Frontal cortex (tissue), 4 donors: ENCODE measurements around the gene SCUBE3. TPM values are rescaled to one million over a fixed set of nuclear protein-coding genes. Genes with fewer than 3 reads are reported as not detected.
A peak's percentile ranks its signal among the peaks of the same experiment; 100 is the strongest.

Experiments used
- DNase-seq, 2 donors: peaks; one replicate each; pipeline ENCODE4 v3.0.0; 2012; ENCODE audit warnings: low spot score in 2 of 2
- FAIRE-seq: peaks from 2 replicates; lab custom pipeline; 2012; peaks lifted over from hg19 to GRCh38; lab: Jason Lieb, UNC
- total RNA-seq: library from RNA; depleted of rRNA; stranded (reverse); fragments of >200 nt; gene quantifications from one replicate; pipeline ENCODE4 v1.2.3, GENCODE V29; 2014
- donor health status: control.
- donor health status: control.
- donor health status: control.

SCUBE3 gene
- total RNA-seq, 1 donor from 2014 or later = 1.6 TPM

DNA sequence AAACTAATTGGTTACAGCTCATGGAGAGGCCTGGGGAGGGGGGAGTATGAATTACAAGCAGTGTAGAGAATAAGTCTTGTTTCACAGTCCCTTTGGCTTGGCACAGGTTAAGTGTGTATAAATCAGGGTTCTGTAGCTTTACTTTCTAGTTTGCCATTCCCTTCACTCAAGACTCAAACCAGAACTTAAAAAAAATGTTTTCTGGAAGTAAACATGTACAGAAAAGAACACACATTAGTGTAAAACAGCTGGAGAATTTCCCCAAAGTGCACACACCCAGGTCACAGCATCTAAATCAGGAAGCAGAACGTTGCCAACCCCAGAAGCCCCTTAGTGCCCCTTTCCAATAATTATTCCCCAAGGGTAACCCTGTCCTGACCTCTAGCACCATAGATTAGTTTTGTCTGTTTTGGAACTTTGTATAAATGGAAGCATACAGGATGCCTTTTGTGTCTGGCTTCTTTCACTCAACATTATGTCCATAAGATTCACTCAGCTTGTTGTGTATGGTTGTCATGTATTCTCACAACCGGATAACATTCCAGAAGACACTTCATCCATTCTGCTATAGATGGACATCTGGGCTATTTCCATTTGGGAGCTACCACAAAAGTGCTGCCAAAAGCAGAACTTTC lies 33.7 kb upstream of the SCUBE3 start:
- DNase-seq (no peak), FAIRE-seq (no peak)

DNA sequence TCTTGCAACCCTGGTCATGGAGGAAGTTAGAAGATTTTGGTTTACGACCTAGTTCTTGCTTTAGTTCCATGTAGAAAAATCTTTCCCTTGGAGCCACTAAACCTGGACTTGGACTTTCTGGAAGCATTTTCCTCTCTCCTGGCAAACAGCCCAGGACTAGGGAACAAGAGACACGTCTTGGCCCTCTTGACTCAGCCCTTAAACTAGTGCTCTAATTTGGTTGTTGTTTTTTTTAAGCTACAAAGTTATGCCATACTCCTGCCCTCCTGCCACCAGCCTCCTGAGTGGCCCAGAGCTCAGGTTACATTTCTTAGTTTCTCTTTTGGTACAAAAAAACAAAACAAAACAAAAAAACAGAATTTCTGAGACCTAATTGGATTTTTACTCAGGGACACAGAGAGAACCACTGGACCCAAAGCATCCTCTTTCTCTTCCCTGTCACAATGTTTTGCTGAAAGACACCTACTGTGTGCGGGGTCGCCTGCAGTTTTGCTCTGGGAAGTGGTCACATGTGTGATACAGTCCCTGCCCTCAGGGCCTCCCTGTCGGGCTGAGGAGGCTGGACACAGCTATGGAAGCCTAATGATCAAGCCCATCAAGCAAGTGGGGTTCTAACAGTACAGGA lies 32.3 kb upstream of the SCUBE3 start:
- FAIRE-seq = no peak

DNA sequence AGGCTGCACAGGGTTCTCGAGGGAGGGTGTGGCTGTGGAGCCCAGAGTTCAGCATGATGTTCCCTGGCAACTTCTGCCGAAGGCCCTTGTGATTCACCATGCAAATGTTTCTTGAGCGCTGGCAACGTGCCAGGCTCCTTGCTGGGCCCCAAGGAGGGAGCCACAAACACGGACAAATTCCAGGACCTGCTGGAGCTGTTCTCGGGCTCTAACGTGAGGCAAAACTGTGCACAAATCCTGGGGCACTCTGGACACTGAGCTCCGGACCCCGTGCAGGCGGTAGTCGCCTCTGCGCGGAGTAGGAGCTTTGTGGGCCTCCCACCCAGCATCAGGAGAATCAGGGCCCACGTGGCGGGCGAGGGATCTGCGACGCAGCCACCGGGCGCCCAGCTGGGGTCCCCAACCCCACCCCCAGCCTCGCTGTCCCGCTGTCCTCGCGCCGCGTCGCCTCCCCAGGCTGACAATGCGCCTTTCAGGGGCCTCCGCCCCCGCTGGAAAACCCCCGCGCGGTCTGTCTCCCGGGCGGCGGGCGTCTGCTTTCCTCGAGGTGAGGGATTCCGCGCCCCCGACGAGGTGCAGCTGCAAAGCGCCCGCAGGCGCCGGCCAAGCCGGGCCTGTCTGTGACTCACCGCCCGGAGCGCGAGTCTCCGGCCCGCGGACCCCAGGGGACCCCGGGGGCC lies 31.7 kb upstream of the SCUBE3 start:
- DNase-seq = peak; percentile 36 to 39
- no peak for FAIRE-seq

More for the DNA sequence above, 32.3 kb upstream of the SCUBE3 start:
- peak in 1 of 2 donors; percentile 23 for DNase-seq

DNA sequence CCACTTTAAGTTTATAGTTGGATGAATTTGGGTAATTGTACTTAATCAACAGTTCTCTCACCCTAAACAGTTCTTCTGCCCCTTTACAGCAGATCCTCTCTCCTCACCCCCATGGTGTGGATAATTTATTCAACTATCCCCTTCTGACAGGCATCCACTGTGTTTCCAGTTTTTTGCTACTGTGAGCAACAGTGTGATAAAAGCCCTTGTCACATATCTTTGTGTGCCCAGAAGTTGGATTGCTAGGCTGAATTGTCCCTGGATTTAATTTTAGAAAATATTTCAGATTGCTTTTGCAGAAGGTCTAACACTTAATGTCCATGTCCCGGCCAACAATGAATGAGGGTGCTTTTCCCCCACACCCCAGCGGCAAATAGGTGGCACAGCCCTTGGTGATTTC lies 30.5 kb upstream of the SCUBE3 start:
- FAIRE-seq (no peak), DNase-seq (no peak)

DNA sequence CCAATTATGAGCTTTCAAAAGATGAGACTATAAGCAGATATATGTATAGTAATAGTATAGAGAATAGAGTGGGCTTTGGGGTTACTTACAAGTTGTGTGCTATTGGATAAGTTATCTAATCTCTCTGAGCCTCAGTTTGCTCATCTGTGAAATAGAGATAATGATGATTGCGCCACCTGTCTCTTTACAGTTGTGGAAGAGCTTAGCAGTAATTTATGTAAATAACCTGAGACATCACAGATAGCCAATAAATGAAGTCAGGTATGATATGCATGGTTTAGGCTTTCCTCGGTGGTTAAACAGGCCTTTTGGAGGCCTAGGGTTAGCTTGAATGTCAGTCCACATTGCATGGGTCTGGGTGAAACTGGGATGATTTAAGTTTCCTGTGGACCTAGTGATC lies 29.8 kb upstream of the SCUBE3 start:
- FAIRE-seq = no peak
- no peak for DNase-seq

DNA sequence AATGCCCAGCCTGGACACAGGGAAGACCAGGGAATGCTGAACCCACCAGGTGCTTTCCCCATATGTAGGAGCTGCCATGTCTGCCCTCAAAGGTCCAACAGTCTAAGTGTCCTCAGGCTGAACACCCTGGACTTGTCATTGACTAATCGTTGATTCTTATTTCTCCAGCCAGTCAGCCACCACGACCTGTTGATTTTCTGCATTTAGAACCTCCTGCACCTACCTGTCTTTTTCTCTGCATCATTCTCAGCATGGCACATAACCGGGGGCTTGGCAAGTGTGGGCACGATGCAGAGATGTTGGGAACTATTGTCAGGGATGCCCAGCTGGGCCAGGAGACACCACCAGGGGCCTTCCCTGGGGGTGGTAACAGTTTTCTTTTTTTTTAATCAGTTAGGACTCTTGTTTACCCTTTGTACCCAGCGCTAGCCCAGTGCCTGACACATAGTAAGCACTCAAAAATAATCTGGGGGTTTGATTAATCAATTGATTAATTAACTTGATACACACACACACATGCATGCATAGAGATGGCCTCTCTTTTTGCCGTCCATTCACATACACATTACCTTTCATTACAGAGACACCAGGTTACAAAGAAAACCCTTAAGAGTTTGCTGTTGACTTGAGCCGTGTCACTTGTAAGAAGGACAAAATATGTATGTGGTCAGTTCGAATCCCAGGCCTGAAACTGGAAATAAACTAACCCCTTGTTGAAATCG lies 29.0 kb upstream of the SCUBE3 start:
- DNase-seq (no peak), FAIRE-seq (no peak)

DNA sequence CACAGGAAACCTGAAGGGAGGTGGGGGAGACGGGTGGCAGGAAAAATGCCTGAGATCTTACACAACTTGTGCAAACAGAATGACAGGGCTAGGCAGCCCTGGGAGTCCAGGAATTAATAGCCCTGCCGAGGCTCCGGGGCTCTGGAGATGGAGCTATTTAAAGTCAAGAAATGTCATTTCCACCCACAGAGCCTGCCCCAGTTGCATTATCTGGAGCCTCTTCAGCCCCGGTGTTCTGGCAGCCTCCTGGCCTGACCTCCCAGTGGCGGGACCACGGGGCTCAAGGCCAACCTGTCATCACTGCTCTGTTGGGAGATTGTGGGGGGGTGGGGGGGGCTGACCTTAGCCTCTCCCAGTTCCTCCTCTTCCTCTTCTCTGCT lies 28.5 kb upstream of the SCUBE3 start:
- FAIRE-seq (no peak), DNase-seq (no peak)

DNA sequence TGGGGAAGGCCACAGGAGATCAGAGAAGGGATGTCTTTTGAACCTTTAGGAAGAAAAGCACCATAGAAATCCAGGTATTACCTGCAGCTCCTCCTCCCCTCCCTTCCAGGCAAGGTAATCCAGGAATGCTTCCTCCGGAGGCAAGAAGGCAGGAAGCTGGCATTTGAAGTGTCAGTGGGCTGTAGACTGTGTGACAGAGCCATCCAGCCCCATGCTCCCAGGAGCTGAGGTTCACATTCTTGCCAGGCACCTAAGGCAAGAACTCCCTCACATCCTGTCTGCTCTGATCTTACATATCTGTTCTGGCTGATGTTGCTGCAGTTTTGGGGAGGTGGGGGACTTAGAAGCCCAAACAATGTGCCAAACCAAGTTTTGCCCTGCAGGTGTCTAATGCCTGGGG lies 27.8 kb upstream of the SCUBE3 start:
- no peak for FAIRE-seq
- no peak for DNase-seq

DNA sequence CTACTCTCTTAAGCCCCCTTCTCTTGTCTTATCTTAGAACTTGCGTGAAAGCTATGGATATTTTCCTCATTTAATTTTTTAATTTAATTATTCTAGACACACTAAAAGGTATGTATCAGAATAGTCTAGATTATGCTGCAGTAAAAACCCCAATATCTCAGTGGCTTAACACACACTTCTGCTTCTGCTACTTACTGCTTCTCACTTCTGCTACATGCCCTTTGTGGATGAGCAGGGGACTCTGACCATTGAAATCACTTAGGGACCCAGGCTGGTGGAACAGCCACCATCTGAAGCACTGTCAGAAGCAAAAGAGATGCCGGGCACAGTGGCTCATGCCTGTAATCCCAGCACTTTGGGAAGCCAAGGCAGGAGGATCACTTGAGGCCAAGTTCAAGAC lies 27.2 kb upstream of the SCUBE3 start:
- FAIRE-seq (no peak), DNase-seq (no peak)

DNA sequence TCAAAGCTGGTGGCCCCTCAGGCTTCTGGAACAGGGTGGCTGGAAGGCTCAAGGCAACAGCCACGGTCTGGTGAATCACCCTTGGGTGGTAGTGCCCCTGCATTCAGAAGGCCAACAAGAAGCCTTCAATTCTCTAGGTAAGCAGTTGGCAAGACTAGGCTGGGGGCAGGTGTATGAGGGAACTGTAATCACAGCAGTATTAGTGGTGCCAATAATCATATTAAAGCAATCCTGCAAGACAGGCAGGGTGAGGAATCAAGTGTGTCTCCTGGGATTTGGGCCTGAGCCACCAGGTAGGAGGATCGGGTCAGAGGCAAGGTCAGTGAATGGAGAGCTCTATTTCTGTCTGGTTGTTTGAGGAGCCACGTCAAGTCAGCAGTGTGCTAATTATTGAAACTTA lies 24.9 kb upstream of the SCUBE3 start:
- no peak for DNase-seq
- no peak for FAIRE-seq

DNA sequence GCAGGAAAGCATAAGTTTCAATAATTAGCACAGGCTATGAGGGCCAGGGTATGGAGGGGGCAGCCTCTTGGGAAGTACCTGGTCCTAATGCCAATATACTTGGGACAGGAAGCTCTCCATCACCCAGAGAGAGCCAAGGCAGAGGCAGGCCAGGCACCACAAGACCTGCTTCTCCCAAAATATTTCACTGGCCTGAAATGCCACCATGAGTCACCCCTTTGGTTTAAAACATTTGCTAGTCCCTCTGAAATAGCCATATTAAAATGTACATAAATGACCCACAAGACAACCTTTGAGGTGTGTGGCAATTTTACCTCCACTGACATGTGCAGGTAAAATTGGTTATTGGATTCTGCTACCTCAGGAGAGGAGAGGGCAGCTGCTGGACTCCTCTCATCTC lies 23.4 kb upstream of the SCUBE3 start:
- DNase-seq (no peak), FAIRE-seq (no peak)

DNA sequence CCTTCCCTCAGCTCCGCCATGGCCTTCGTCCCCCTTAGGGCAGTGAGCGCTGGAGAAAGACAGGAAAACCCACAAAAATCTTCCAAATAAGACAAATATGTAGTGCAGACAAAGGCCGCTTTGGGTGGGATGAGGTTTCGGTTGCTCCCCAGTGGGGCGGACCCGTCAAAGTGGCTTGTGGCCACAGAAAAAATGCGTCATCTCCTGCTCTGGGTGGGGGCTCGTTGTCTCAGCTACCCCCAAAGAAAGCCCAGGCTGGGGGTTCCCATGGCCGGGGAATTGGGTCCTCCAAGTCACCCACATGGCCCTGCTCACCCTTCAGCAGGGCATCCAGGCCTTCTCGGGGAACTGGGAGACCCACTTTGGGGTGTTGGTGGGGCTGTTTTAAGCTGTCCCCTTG lies 21.9 kb upstream of the SCUBE3 start:
- no peak for DNase-seq
- no peak for FAIRE-seq

DNA sequence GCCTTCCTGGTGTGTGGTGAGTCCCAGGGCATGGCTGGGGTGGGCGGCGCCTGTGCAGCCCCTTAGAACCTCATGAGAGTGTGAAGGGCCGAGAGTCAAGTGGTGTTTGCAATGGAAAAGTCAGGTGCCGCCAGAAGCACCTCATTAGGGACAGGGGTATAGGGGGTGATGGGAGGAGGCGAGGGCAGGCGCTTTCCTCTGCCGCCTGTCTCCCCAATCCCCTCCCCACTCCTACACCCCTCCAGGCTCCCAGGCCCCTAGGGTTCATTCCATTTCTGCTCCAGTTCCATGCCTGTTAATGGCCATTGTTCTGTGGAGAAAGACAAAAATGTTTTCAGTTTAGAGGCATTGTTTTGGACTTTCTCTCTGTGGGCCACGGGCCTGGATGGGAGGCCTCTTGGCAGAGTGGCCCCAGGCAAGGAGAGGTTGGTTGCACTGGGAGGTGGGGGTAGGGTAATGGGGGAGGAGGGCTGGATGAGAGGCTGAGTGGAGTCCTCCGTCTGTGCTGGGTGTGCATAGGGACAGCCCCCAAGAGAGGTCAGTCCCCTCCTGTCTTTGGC lies 21.4 kb upstream of the SCUBE3 start:
- DNase-seq (no peak), FAIRE-seq (no peak)

DNA sequence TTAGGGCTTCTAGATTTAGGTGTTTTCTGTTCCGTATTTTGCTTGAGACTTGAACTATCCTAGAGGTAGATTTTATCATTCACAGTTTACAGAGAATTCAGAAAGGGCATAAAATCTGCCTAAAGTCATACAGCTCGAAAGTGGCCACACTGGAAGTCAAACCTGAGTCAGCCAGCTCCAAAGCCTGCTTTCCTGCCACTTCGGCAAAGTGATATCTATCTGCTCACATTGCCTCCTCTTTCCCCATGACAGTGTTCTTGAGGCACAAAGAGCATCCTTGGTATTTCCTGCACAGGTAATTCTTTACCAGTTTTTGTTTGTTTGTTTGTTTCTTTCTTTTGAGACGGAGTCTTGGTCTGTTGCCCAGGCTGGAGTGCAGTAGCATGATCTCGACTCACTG lies 19.4 kb upstream of the SCUBE3 start:
- DNase-seq = no peak
- no peak for FAIRE-seq

DNA sequence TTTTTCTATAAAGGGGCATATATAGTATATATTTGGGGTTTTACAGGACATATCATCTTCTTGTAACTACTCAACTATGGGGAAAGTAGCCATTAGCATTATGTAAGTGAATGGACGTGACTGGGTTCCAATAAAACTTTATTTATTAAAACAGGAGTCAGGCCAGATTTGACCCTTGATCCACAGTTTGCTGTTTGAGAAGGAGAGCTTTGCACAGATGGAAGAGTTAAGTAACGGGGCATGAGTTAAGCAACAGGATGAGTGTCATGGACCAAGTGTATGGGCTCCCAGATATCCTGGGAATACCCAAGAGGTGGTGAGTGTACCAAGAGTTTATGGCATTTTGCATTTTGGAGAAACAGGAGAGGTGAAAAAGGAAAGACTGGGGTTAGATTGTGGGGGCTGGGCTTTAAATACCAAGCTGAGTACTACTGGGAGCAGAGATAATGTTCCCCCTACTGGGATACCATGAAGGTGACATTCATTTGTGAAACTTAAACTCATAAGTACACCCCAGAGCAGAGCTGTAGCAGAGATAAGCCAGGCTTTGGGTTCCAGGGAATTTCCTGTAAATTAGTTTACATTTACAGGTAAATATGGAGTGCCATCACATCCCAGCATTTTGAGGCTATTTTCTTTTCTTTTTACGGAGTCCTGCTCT lies 18.5 kb upstream of the SCUBE3 start:
- DNase-seq = no peak
- FAIRE-seq = no peak

DNA sequence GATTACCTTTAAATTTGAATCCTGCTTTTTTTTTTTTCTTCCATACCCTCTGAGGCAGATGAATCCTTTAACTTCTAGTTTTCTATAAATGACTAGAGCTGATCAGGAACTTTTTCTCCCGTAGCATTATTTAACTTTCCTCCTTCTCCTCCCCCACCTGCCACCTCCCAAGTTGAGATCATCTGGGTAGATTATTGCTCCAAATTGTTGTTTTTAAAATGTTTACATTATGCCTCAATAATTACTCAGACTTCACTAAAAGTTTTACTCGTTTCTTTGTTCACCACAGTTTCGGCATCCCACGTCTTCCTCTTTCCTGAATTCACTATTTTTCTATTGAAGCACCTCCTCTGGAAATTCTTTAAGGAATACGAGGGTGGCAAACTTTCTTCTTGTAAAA lies 16.6 kb upstream of the SCUBE3 start:
- DNase-seq (no peak), FAIRE-seq (no peak)

DNA sequence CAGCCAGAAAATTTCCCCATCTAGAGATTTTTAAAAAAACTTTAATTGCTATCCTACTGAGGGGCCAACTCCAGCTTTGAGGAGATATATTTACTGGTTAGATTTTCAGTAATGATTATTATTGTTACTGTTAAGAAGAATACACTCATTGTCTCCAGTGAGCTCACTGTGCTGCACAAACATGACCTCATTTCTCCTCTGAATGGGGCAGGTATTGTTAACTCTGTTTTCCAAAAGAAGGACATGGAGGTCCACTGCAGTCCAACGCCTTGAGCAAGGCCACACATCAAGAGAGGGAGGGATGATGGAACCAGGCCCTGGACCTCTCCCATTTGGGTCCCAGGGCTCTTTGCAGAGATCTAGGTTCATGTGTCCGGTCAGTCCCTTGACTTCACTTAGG lies 13.9 kb upstream of the SCUBE3 start:
- DNase-seq (no peak), FAIRE-seq (no peak)

DNA sequence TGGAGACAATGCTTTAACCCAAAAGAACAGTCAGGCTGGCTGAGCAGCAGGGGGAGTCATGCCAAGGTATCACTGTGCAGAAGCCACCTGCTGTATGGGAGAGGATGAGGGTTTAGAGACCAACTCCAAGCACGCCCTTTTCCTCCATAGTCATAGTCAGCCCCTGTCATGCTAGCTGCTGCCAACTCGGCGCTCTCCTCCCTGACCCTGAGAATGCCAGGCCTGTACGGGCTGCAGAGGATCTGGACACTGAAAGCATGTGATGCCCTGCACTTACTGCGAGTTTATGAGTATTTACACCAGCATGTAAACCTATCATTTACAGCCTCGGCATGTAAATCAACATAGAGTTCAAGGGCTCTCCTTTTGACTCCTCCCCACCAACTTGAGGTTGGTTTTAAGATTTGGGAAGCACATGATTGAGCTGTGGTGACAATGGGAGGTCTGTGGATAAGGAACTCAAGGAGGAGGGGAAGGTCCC lies 11.7 kb upstream of the SCUBE3 start:
- no peak for FAIRE-seq
- DNase-seq = no peak

DNA sequence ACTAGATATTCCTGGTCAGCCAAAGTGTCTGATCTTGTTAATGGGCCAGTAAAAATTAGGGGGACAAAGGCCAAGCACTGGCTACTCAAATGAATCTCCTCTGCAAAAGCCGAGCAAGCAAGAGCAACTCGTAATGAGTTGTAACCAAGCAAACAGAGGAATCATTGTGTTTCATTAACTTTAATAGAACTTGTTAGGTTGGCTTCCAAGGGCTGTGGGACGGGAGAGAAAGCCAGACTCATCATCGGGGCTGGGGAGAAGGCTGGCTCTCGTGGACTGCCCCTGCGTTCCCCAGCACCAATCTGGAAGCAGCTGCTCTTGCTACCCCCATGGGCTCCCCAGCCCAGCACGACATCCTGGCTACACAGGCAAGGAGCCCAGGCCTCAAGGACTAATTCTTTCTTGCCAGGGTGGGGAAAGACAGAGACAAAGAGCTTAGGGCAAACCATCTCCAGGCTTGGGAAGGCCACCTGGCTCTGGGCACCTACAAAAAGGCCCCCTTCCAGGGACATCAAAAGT lies 10.5 kb upstream of the SCUBE3 start:
- FAIRE-seq = no peak
- DNase-seq = no peak

DNA sequence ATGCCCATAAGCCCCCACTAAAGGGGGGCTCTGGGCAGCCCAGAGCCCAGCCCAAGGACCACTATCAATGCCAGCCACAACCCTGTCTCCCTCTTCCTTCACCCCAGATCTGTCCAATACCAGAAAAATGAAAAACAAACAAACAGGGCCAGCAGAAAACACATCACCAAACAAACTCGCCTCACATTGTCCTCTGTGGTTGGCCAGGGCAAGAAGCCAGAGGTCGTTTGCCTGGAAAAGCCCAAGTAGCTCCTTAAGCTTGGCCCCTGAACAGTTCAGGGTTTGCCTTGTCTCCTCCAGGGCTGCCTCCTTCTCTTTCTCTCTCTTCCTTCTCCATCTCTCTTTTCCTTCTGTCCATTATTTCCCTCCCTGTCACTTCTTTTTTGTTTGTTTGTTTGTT lies 10.1 kb upstream of the SCUBE3 start:
- FAIRE-seq = no peak
- no peak for DNase-seq
